HG02798 (cell line): ENCODE results near the gene MYO7A.

Experiments used
- ATAC-seq: cut with Tn5 transposase; IDR thresholded peaks from one replicate; pipeline ENCODE4 v1.9.1; 2021; ENCODE audit warnings: mild to moderate bottlenecking; ENCODE audit not compliant: unreplicated experiment, poor library complexity

The MYO7A gene

DNA sequence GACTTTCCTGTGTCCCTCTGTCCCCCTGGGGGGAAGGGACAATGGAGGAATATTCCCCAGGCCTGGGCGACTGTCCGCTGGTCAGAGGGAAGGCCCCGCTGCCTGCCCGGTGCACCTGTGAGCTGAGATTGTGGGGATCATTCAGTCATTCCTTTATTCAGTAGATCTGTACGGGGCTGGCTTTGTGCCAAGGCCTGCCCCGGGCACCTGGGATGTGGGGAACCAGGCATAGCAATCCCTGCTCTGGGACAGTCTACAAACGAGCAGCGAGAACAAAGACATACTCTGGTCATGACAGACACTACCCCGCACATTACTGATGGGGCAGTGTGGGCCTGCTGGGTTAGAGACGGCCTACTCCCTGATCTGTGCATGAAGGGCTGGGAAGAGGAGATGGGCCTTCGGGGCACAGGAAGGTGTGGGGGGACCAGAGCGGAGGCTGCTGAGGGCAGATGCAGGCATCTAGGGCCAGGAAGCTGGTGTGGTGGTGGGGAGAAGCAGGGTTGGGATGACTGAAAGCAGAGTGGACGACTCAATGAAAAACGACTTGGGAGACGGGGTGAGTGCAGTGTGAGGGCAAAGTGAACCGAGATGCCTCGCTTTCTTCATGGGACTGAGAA is 1.8 kb upstream of the MYO7A start:
- no peak for ATAC-seq

GRCh38 chr11:77126861-77127234 is 1.2 kb upstream of the MYO7A start:
- ATAC-seq, result peak; percentile 11

- ATAC-seq, result peak; percentile 44
Observed at GRCh38 chr11:77127235-77127911, 673 bp upstream of the MYO7A start.

- no peak for ATAC-seq
Observed at GRCh38 chr11:77129069-77129841, 1.2 kb downstream of the MYO7A start.

DNA sequence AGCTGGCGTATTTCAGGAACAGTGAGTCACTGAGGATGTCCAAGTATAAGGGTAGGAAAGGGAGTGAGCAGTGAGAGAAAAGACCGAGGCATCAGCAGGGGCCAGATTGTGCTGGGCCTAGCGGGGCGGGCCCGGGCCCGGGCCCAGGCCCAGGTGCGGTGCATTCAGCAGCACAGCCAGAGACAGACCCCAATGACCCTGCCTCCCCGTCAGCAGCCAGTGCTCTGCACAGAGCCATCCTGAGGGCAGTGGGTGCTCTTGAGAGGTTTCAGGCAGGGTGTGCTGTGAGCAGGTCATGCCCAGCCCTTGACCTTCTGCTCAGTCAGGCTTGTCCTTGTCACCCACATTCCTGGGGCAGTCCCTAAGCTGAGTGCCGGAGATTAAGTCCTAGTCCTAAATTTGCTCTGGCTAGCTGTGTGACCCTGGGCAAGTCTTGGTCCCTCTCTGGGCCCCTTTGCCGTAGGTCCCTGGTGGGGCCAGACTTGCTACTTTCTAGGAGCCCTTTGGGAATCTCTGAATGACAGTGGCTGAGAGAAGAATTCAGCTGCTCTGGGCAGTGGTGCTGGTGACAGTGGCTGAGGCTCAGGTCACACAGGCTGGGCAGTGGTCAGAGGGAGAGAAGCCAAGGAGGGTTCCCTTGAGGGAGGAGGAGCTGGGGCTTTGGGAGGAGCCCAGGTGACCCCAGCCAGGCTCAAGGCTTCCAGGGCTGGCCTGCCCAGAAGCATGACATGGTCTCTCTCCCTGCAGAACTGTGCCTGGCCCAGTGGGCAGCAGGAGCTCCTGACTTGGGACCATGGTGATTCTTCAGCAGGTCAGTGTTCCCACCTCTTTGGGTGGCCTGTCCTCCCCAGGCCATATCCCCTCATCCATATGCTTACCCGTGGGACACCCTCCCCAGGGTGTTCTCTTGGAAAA is 2.1 kb downstream of the MYO7A start:
- ATAC-seq, result no peak

- no peak for ATAC-seq
Observed at GRCh38 chr11:77130763-77131513, 2.9 kb downstream of the MYO7A start.

DNA sequence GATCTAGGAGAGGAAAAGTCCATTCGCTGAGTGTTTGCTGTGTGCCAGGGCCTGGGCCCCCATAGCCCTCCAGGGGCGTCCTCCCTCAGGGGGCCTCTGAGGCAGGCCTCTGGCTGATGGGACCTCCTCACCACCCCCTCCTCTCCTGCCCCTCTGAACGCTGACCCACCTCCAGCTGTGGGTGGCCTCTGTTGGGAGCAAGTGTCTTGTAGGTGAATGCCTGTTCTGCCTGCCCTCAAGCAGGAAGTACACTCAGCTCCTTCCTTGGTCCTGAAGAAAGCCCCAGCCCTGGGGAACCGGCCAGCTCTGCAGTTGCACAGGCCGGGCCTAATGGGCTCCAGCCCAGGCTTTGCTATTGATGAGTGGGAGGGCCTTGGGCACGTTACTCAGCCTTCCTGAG is 3.5 kb downstream of the MYO7A start:
- ATAC-seq, result no peak

DNA sequence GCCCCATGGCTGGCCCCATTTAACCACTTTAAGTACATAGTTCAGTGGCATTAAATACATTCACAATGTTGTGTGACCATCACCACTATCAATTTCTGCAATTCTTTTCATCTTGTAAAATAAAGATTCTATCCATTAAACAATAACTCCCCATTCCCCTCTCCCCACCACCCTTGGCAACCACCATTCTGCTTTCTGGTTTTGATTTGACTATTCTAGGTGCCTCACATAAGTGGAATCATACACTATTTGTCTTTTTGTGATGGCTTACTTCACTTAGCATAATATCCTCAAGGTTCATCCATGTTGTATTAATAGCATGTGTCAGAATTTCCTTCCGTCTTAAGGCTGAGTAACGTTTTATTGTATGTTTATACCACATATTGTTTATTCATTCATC is 7.0 kb downstream of the MYO7A start:
- no peak for ATAC-seq

- ATAC-seq, result no peak
Observed at GRCh38 chr11:77136074-77136473, 8.0 kb downstream of the MYO7A start.

DNA sequence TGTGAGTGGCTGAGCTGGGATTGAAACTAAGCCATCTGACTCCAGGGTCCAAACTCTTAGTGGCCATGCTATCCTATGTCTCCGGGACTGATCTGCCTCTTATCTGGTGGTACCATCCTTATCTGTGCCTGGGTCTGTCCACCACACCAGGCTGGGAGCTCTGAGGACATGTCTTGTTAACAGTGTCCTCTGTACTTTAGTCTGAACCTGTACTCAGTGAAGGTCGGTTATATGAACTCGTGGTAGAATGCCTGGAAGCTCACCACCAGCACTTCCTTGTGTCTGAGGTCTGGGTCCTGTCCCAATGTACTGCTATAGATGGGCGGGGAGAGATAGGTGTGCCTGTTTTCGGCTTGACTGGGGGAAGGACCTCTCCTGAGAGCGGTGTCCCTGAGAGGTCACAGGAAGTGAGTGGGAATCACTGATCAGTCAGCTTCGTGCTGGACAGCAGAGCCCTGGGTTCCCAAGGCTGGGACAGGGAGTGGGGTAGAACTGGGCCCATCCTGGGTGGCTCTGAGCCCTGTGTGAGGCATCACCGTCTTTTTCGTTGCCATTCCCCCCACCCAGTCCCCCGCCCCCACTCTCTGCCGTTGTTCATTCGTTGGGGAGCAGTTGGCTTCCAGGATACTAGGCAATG is 8.9 kb downstream of the MYO7A start:
- ATAC-seq, result no peak

DNA sequence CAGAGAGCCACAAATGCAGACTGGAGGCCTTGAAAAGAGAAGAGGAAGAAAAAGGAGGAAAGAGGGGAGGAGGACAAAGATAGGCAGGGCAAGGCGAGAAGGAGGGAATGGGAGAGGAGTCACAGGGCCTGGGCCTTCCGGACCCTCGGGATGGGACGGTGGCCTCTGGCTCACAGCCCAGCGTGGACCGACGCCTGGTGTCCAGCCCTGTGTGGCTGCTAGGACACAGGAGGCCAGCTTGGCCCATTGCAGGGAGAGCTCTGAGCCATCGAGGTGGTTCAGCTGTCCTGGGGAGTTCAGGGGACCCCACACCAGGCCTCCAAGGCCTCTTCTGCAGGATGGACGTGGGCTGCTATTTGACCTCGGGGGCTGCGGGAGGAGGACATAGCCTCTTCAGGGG is 9.4 kb downstream of the MYO7A start:
- ATAC-seq, result no peak

- ATAC-seq, result no peak
Observed at GRCh38 chr11:77138106-77138649, 10.1 kb downstream of the MYO7A start.

DNA sequence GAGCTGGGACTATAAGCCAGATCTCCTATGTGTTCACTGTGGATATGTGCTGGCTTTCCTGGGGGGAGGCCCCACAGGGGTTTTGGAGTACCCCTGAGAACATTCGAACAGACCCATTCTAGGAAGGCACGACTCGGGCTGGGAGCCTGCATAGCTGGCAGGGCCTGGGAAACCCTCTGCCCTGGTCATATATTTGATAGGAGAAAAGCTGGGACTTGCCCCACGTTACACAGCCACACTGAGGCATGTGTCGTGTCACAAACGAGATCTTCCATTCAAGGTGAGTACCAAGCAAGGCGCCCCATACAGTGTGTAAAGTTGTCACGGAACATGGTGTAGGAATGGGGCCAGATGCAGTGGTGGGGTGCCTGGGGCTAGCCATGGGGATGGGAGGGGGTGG is 11.2 kb downstream of the MYO7A start:
- ATAC-seq, result no peak

- ATAC-seq, result no peak
Observed at GRCh38 chr11:77140231-77140851, 12.3 kb downstream of the MYO7A start.

DNA sequence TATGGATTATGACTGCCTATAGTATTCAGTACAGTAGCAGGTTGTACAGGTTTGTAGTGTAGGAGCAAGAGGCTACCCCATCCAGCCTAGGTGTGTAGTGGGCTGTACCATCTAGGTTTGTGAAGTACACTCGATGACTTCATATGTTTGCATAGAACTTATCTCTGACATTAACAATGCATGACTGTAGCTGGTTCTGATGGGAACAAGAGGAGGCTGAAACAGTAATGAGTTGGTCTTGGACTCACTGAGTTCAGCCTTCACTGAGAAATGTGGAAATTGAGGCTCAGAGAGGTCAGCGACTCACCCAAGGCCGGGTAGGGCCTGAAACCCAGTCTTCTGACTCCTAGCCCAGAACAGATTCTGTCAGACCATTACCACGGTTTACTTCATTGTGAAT is 13.0 kb downstream of the MYO7A start:
- no peak for ATAC-seq

DNA sequence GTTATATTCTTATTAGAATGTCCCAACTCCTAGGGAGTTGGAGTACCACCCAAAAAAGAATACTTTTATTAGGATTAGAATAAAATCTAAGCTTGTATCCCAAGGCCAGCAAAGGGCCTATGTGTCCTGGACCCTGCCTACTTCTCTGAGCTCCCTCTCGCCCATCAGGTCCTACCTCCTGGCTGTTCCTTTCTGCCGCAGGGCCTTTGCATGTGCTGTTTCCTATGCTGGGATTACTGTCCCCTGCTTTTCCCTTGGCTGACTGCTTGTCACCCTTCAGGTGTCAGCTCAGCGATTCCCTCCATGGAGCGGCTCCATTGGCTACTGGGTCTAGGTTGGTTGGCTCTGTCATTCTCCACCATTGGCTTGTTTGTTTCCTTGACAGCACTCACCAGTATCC is 13.4 kb downstream of the MYO7A start:
- no peak for ATAC-seq

DNA sequence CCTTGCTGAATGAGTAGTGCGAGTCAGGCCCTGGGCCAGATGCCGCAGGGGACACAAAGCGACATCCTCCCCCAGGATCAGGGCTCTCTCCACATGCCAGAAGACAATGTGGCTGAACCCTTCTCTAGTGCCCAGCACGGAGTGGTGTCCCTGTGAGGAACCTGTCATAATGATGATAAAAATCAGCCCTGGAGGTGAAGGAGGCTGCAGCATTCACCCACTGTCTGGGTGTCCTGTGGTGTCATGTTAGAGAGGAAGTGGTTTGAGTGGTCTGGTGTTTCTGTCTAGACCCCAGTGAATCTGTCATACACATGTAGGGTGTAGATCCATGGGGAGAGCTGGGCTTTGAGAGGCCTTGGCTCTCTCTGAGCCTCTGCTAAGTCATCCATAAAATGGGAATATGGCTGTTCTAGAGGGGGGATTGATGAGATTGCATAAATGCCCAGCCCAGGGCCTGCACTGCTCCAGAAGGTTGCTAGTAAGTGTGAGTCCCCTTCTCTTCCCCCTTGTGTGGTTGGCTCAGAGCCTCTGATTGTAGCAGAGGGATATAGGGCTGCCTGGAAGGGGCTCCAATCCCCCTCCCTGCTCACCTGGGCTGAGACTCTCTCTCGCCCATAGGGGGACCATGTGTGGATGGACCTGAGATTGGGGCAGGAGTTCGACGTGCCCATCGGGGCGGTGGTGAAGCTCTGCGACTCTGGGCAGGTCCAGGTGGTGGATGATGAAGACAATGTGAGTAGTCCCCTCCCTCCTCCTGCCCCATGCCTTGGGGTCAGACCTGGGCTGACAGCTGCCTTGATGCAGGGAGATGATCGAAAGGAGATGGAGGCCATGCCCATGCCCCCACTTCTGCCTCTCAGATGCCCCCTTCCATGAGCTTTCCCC is 14.3 kb downstream of the MYO7A start:
- ATAC-seq, result no peak
